Epithelial cell of proximal tubule (primary cell): ENCODE results near the gene OR51V1. TPM values are rescaled to one million over a fixed set of nuclear protein-coding genes. Genes with fewer than 3 reads are reported as not detected.

Experiments
- DNase-seq: peaks from one replicate; pipeline ENCODE4 v3.0.0-alpha.2; 2011; ENCODE audit warnings: low read depth
- H3K4me3 ChIP-seq: 2 replicates; pipeline ENCODE4 v1.5.1; 2011; ENCODE audit warnings: low read depth, mild to moderate bottlenecking, low read length
- CTCF ChIP-seq: conservative IDR thresholded peaks from 2 replicates; pipeline ENCODE4 v1.5.1; 2012; ENCODE audit warnings: low read depth, mild to moderate bottlenecking, low read length
- total RNA-seq: library from RNA; depleted of rRNA; stranded (reverse); fragments of >200 nt; gene quantifications from 2 replicates; pipeline ENCODE4 v1.2.3, GENCODE V29; 2015

Gene OR51V1
- total RNA-seq, 1 donor from 2014 or later: not detected

GRCh38 chr11:5242933-5243815, 42.7 kb upstream of the OR51V1 start:
- H3K4me3 ChIP-seq: no peak overlapping the region
- DNase-seq: no peak
- no peak for TF ChIP-seq CTCF

- TF ChIP-seq CTCF: no peak
- no peak for DNase-seq
- H3K4me3 ChIP-seq: no peak overlapping the region
Observed at GRCh38 chr11:5242208-5242607, 41.7 kb upstream of the OR51V1 start.

GRCh38 chr11:5241458-5241857, 41.0 kb upstream of the OR51V1 start:
- TF ChIP-seq CTCF: no peak
- no peak for DNase-seq
- no peak overlapping the region for H3K4me3 ChIP-seq

- H3K4me3 ChIP-seq: no peak overlapping the region
- no peak for DNase-seq
- TF ChIP-seq CTCF: no peak
Observed at GRCh38 chr11:5240458-5240857, 40.0 kb upstream of the OR51V1 start.

GRCh38 chr11:5240056-5240455, 39.6 kb upstream of the OR51V1 start:
- no peak overlapping the region for H3K4me3 ChIP-seq
- DNase-seq: no peak
- TF ChIP-seq CTCF: no peak

GRCh38 chr11:5239046-5239445, 38.6 kb upstream of the OR51V1 start:
- DNase-seq: no peak
- no peak for TF ChIP-seq CTCF
- H3K4me3 ChIP-seq: no peak overlapping the region

- no peak overlapping the region for H3K4me3 ChIP-seq
- DNase-seq: no peak
- TF ChIP-seq CTCF: no peak
Observed at GRCh38 chr11:5238486-5238885, 38.0 kb upstream of the OR51V1 start.
